GM12892 (cell line): ENCODE results near the gene ZNF655.

Source experiments
- POLR2A ChIP-seq: IDR thresholded peaks from 2 replicates; pipeline ENCODE4 v1.6.1; 2011; ENCODE audit warnings: low read depth, low read length, control low read depth
- POLR2AphosphoS5 ChIP-seq: IDR thresholded peaks from 2 replicates; pipeline ENCODE4 v1.6.1; 2011; ENCODE audit warnings: low read depth, low read length, control low read depth

DNA sequence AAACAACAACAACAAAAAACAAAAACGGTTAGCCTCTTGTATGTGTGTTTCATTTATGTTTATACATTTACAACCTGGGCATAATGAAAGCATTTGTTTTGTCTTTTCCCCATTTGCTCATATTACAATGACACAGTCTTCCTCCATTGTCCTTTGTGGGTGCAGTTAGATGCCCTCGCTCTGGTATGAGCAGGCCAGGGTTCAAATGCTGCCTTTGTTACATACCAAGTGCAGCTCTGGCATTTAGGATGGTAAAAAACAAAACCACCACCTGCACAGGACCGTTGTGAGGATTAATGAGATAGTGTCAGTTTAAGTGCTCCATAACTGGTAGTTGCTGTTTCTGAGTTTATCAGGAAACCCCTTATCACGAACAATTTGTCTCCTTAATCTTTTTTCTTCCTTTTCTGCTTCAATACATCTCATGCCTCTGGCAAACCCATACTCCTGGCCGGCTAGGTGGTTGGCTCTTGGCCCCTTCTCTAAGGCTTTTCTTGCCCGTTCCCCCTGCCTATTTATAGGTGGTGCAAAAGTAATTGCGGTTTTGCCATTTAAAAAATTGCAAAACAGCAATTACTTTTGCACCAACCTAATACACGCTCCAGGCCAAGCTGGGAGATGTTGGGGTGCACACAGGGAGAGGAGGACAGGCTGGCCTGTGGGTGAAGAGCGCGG is 21.0 kb downstream of the ZNF655 start:
- TF ChIP-seq POLR2A (no peak), POLR2AphosphoS5 (no peak)
